Neural cell (in vitro differentiated cells): ENCODE data around the gene GJD2. TPM values are rescaled to one million over a fixed set of nuclear protein-coding genes. Genes with fewer than 3 reads are reported as not detected.

Experiments used
- H2AFZ ChIP-seq: fragments of 200-600, 300-800 bp; sonication (generic), shearing (Covaris generic); 2 replicates; pipeline ENCODE4 v1.6.0; 2014; ENCODE audit warnings: low read depth, mild to moderate bottlenecking, antibody characterized with exemption, low read length, moderate library complexity
- H3F3A ChIP-seq: fragments of 200-600 bp; shearing (Covaris generic); 2 replicates; pipeline ENCODE4 v1.6.1; 2016; ENCODE audit warnings: mild to moderate bottlenecking, moderate library complexity, mixed read lengths, antibody characterized with exemption, low read length; ENCODE audit not compliant: insufficient read depth, poor library complexity, severe bottlenecking
- H3K27ac ChIP-seq: fragments of 200-600, 300-800 bp; sonication (generic), shearing (Covaris generic); 2 replicates; pipeline ENCODE4 v1.5.1; 2014; ENCODE audit warnings: mild to moderate bottlenecking, low read length, moderate library complexity
- H3K27me3 ChIP-seq: fragments of 300-800, 200-600 bp; sonication (generic), shearing (Covaris generic); 2 replicates; pipeline ENCODE4 v1.6.0; 2014; ENCODE audit warnings: mild to moderate bottlenecking, low read depth, low read length, moderate library complexity; ENCODE audit not compliant: insufficient read depth
- H3K36me3 ChIP-seq: fragments of 300-800, 200-600 bp; sonication (generic), shearing (Covaris generic); 2 replicates; pipeline ENCODE4 v1.5.1; 2014; ENCODE audit warnings: mild to moderate bottlenecking, antibody characterized with exemption, low read length, moderate library complexity; ENCODE audit not compliant: insufficient read depth
- H3K4me2 ChIP-seq: fragments of 300-800, 200-600 bp; sonication (generic), shearing (Covaris generic); 2 replicates; pipeline ENCODE4 v1.6.0; 2014; ENCODE audit warnings: mild to moderate bottlenecking, low read length
- H3K4me3 ChIP-seq: fragments of 300-800, 200-600 bp; sonication (generic), shearing (Covaris generic); 2 replicates; pipeline ENCODE4 v1.5.1; 2014; ENCODE audit warnings: mild to moderate bottlenecking, low read length, moderate library complexity
- H3K79me2 ChIP-seq: fragments of 200-600 bp; shearing (Covaris generic); replicated peaks from 2 replicates; pipeline ENCODE4 v1.6.0; 2014; ENCODE audit warnings: mild to moderate bottlenecking, low read length, moderate library complexity; ENCODE audit not compliant: insufficient read depth
- H3K9ac ChIP-seq: fragments of 300-800, 200-600 bp; sonication (generic), shearing (Covaris generic); 2 replicates; pipeline ENCODE4 v1.6.1; 2016; ENCODE audit warnings: mild to moderate bottlenecking, low read length, mixed read lengths
- H3K9me2 ChIP-seq: fragments of 200-600 bp; shearing (Covaris generic); 2 replicates; pipeline ENCODE4 v1.6.1; 2016; ENCODE audit warnings: mild to moderate bottlenecking, low read length, mixed read lengths; ENCODE audit not compliant: insufficient read depth
- H3K9me3 ChIP-seq: fragments of 200-600, 300-800 bp; sonication (generic), shearing (Covaris generic); 2 replicates; pipeline ENCODE4 v1.6.1; 2016; ENCODE audit warnings: mild to moderate bottlenecking, mixed run types, low read length, moderate library complexity, mixed read lengths
- H4K20me1 ChIP-seq: fragments of 200-600 bp; shearing (Covaris generic); 2 replicates; pipeline ENCODE4 v1.6.1; 2016; ENCODE audit warnings: mild to moderate bottlenecking, mixed run types; ENCODE audit not compliant: insufficient read depth
- CTCF ChIP-seq: fragments of 450-650 bp; IDR thresholded peaks from 2 replicates; pipeline ENCODE4 v1.5.1; 2014; ENCODE audit warnings: antibody characterized with exemption, mild to moderate bottlenecking, moderate library complexity; ENCODE audit not compliant: poor library complexity, severe bottlenecking
- EP300 ChIP-seq: fragments of 450-650 bp; conservative IDR thresholded peaks from 2 replicates; pipeline ENCODE4 v1.6.1; 2014; ENCODE audit warnings: antibody characterized with exemption, mild to moderate bottlenecking, moderate library complexity; ENCODE audit not compliant: poor library complexity, severe bottlenecking
- EZH2 ChIP-seq: fragments of 200-600, 300-800 bp; shearing (Covaris generic), sonication (generic); IDR thresholded peaks from 2 replicates; pipeline ENCODE4 v1.6.1; 2014; ENCODE audit warnings: antibody characterized with exemption, low read length, borderline replicate concordance, mild to moderate bottlenecking; ENCODE audit not compliant: insufficient read depth, poor library complexity, severe bottlenecking
- MXI1 ChIP-seq: fragments of 450-650 bp; conservative IDR thresholded peaks from 2 replicates; pipeline ENCODE4 v1.6.1; 2014; ENCODE audit warnings: antibody characterized with exemption, mild to moderate bottlenecking; ENCODE audit not compliant: poor library complexity, severe bottlenecking
- POLR2AphosphoS5 ChIP-seq: IDR thresholded peaks from 2 replicates; pipeline ENCODE4 v1.6.1; 2012
- RAD21 ChIP-seq: fragments of 450-650 bp; conservative IDR thresholded peaks from 2 replicates; pipeline ENCODE4 v1.6.1; 2014; ENCODE audit warnings: antibody characterized with exemption, mild to moderate bottlenecking, moderate library complexity
- REST ChIP-seq: IDR thresholded peaks from 2 replicates; pipeline ENCODE4 v1.6.1; 2012; ENCODE audit warnings: borderline replicate concordance
- SMC3 ChIP-seq: fragments of 450-650 bp; conservative IDR thresholded peaks from 2 replicates; pipeline ENCODE4 v1.6.1; 2014; ENCODE audit warnings: antibody characterized with exemption, mild to moderate bottlenecking, moderate library complexity; ENCODE audit not compliant: poor library complexity
- TAF1 ChIP-seq: IDR thresholded peaks from 2 replicates; pipeline ENCODE4 v1.6.1; 2012; ENCODE audit warnings: low read depth
- polyA plus RNA-seq: library from polyadenylated mRNA; depleted of rRNA; stranded (reverse); fragments of >200 nt; gene quantifications from 2 replicates; pipeline ENCODE4 v1.2.3, GENCODE V29; 2014

Gene GJD2
- polyA plus RNA-seq, 1 donor from 2014 or later: 4.6 TPM

- Histone ChIP-seq H3K4me2 (no peak overlapping the region), H4K20me1 (no peaks in the 10 kb centered on the region), H3K4me3 (no peak overlapping the region), H3K9me2 (no peaks in the 10 kb centered on the region), H3K36me3 (no peaks in the 10 kb centered on the region), H3F3A (no peaks in the 10 kb centered on the region), H3K27me3 (no peaks in the 10 kb centered on the region), H3K9ac (no peak overlapping the region), H3K27ac (no peak overlapping the region), H3K9me3 (no peaks in the 10 kb centered on the region), H2AFZ (no peak overlapping the region), H3K79me2 (no peaks in the 10 kb centered on the region)
- TF ChIP-seq RAD21 (no peak), EP300 (no peak), MXI1 (no peak), TAF1 (no peak), SMC3 (no peak), EZH2 (no peak), REST (no peak), POLR2AphosphoS5 (no peak), CTCF (no peak)
Observed at GRCh38 chr15:34769711-34770110, 14.9 kb upstream of the GJD2 start.

GRCh38 chr15:34768530-34768929 lies 13.7 kb upstream of the GJD2 start:
- Histone ChIP-seq H3K9ac (no peak overlapping the region), H3K36me3 (no peaks in the 10 kb centered on the region), H3K79me2 (no peaks in the 10 kb centered on the region), H3K27ac (no peak overlapping the region), H3K4me2 (no peak overlapping the region), H3F3A (no peaks in the 10 kb centered on the region), H3K4me3 (no peak overlapping the region), H3K9me3 (no peaks in the 10 kb centered on the region), H2AFZ (no peak overlapping the region), H3K9me2 (no peaks in the 10 kb centered on the region), H3K27me3 (no peaks in the 10 kb centered on the region), H4K20me1 (no peaks in the 10 kb centered on the region)
- no peak for TF ChIP-seq EP300
- no peak for TF ChIP-seq REST
- TF ChIP-seq POLR2AphosphoS5: no peak
- no peak for TF ChIP-seq TAF1
- no peak for TF ChIP-seq RAD21
- no peak for TF ChIP-seq MXI1
- no peak for TF ChIP-seq EZH2
- no peak for TF ChIP-seq SMC3
- no peak for TF ChIP-seq CTCF
